HG03460 (cell line): ENCODE data around the gene COQ8A.
"Not testable (repeated sequence)": the region's sequence is repeated elsewhere in the genome, so short reads cannot be mapped to it uniquely, and the experiment has no call there.

ENCODE experiments used
- ATAC-seq: cut with Tn5 transposase; IDR thresholded peaks from one replicate; pipeline ENCODE4 v1.9.1; 2021; ENCODE audit not compliant: unreplicated experiment

The COQ8A gene

DNA sequence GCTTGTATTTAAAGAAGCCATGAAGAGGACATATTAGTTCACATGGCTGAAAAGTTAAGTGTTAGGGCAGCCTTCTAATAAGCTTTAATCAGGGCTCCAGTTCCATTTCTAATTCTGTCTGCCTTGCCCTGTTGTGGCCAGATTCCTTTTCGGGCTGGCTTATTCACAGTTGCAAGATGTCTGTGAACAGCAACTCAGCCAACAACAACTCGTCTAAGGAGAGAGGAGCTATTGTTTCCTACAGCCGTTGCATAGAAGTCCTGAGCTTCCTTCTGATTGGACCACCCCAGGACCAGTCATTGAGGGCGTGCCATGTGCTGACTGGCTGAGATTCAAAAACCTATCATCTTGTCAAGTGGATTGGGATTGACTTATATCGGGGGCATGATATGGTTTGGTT lies 18.6 kb upstream of the COQ8A start:
- no peak for ATAC-seq

DNA sequence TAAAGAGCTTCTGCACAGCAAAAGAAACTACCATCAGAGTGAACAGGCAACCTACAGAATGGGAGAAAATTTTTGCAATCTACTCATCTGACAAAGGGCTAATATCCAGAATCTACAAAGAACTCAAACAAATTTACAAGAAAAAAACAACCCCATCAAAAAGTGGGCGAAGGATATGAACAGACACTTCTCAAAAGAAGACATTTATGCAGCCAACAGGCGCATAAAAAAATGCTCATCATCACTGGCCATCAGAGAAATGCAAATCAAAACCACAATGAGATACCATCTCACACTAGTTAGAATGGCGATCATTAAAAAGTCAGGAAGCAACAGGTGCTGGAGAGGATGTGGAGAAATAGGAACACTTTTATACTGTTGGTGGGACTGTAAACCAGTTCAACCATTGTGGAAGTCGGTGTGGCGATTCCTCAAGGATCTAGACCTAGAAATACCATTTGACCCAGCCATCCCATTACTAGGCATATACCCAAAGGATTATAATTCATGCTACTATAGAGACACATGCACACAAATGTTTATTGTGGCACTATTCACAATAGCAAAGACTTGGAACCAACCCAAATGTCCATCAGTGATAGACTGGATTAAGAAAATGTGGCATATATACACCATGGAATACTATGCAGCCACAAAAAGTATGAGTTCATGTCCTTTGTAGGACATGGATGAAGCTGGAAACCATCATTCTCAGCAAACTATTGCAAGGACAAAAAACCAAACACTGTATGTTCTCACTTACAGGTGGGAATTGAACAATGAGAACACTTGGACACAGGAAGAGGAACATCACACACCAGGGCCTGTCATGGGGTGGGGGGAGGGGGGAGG lies 10.6 kb upstream of the COQ8A start:
- ATAC-seq: not testable (repeated sequence)

DNA sequence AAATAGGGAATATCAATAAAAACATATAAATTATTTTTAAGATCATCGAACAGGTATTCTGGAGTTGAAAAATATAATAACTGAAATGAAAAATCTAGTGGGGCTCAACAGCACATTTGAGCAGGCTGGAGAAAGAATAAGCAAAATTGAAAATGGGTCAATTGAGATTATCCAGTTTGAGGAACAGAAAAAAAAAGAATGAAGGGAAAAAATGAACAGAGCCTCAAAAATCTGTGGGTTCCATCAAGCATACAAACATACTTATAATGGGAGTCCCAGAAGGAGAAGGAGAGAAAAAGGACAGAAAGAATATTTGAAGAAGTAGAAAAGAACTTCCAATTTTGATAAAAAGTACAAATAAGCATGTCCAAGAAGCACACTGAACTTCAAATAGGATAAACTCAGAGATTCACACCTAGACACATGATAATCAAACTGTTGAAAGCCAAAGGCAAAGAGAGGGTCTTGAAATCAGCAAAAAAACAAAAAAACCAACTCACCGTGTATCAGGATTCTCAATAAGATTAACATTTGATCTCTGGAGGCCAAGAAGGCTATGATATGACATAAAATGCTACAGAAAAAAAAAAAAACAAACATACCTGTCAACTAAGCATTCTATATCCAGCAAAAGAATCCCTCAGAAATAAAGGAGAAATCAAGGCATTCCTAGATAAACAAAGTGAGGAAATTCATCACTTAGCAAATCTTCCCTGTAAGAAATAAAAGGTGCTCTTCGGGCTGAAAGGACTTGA lies 5.4 kb upstream of the COQ8A start:
- no peak for ATAC-seq

DNA sequence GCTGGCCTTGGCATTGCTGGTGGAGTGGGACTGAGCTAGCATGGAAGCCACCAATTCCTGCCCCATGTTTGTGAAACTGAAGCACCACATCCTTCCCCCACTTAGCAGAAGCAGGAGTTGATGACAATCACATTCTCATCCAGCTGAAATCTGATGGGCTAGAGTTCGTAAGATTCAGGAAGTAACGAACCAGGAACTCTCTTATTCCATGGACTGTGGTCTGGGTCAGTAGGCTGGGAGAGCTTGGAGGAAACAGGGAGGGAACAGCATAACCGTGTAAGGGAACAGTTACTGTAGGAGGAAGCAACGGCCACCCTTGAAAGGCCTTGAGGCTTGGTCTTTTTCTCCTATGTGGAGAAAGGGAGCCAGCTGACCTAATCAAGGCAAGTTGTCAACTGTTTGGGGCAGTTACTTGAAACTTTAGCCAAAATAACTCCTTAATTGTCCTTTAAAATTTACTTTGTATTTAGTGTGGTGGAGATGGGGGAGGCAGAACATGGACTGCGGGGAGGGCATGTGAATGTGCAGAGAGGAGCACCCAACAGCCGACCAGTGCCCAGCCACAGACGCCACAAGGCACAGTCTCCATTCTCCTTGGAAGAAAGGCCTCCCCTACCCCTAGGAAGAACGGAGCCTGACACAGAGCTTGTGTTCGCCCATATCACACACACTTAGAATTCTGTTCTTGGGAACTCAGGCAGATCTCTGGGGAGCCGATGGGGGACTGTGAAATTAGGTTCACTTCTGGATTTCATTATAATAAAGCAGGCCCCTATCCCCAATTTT lies 2.0 kb upstream of the COQ8A start:
- ATAC-seq: no peak

DNA sequence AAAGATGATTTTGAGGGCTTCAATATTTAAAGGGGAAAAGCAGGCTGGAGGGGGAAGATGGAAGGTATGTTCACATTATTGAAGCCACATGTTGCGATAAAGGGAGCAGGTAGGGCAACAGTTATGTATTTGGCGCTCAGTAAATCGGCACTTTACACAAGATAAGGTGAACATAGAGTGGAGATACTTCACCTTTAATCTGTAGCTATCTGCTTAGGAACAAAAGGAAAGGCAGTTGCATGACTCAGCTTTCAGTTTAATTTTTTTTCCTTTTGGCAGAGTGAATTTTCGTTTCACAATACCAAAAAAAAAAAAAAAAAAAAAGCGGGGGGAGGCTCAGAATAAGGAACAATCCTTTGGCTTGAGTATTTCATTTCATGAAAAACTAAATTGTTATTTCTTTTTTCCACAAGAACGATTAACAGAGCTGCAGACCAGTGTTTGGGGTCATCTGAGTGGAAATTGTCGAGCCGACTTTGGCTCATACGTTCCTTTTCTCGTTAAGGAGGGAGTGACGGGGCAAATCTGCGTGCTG lies 1.1 kb upstream of the COQ8A start:
- no peak for ATAC-seq

DNA sequence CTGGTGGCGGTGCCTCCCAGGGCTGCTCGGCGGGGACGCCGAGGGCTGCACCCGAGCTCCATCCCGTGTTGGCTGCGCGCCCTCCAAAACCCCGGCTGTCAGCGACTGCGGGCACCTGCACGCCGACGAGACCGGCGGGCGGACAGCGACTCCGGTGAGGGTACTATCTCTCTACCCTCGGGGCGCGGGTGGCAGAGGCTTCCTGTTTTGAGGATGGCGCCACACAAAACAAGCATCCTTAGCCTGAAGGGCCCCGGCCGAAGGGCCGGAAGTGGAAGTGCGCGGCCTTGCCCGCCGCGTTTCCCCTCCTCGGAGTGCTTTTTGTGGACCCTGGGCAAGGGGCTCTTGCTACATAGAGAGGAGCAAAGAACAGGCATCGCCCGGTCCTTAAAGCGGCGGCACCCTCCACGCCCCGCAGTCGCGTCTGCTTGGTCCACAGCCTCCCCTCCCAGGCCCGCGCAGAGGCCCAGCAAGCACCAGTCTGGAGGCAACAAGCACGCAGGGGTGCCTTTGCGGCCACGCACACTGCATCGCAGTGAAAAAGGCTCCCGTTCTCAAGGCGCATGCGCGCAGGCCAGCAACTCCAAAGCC lies 561 bp upstream of the COQ8A start:
- peak; percentile 34 for ATAC-seq

DNA sequence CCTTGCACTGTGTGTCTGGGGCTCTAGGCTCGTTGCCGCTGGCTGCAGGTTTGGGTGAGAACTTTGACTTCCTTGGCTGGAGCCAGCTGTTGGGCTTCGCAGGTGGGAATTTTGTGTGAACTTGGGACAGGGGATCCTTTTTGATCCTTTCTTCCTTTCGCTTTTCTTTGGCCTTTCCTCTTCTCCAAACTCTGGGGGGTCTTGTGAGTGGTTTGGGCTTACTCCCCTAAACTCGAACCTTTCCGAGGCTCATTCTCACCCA lies 643 bp downstream of the COQ8A start:
- ATAC-seq: no peak

DNA sequence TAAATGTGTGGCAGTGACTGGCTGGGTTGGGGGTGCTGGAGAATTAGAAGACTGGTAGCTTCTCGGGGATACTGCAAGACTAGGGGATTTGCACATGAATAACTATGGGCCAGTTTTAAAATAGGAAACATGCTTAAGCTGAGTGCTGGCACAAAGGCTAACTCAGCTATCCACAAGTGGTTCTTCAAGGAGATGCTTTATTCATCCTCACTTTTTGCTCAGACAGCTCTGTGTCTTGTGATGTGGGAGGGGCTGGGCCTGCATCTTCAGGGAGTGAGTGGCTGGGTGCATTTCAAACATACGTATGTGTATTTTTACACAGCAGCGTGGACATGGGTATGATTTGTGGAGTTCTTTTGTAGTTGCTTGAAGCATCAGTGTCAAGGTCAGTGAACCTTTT lies 2.3 kb downstream of the COQ8A start:
- ATAC-seq: no peak

DNA sequence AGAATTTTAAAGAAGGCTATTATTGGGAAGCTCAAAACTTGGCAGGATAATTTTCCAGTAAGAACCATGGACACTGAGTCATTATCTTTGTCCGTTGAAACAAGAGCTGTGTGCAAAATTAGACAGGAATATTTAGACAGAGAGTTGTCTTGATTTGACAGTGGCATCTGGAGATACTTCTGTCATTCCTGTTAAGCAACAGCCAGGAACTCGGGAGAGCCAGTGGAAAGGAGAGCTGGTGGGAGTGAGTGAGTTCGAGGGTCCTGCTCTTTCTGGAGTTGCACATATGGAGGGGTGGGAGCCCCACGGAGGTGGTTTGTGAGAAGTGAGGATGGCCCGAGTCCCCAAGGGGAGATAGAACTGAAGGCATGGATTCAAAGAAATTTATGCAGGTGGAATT lies 3.1 kb downstream of the COQ8A start:
- no peak for ATAC-seq

DNA sequence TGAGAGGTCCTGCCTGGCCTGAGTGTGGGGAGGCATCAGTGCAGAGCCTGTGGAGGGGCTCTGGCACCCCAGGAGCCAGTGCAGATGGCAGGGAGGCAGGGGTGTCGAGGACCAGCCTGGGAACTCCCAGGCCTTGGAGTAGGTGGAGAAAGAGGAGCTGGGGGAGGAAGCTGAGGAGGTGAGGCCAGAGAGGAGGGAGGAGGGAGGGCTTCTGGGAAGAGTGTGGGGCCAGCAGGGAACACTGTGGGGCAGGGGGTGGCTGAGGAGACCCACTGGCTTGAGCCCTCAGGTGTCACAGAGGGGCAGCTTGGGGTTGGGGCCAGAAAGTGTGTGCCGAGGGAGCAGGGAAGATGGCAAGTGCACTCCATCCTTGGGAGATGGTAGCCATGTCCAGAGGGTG lies 3.8 kb downstream of the COQ8A start:
- no peak for ATAC-seq

DNA sequence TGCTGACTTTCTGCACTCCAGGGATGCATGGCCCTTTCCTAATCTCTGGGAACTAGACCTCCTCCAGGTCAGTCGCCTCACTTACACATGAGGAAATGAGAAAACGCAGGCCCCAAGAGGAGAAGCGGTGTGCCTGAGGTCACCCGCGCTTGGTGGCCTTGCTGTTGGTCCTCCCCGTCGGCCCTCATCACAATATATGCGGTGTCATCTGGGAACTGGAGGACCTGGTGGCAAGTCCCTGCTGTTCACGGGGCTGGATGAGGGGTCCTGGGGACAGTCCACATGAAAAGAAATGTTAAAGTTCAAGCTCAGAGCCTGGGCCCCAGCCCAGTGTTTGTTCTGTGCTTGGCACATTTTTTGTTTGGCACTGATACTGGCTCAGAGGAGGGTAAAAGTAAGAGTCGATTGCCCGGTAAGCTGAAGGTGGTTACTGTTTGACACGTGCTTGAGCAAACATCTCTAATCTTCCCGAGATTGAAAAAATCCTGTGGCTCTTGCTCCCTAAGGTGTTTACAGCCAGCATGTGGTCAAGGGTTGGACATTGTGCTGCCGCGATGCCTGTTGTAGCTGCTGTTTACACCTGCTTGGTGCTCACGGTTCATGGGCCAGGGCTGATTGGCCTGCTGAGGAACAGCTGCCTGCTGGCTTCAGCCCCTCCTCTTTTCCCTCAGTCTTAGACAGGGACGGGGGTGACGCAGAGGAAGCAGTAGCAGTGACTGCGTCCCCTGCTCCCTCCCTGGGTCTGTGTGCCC lies 5.2 kb downstream of the COQ8A start:
- ATAC-seq: no peak

DNA sequence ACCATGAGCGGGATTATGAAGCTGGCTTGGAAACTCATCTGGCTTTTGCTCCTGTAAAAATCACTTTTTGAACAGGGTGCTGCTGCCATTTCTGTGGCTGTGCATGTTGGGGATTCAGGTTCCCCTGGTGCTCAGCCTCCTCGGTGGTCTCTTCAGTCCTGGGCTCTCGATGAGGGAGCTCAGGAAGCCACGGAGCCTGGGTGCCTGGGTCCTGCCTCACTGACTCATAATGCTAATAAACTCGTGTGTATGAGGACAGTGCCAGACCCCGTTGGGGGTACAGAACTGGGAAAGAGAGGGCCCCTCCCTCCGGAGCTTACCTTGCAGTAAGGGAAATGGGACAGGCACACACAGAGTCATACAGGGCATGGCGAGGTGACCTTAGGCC lies 5.8 kb downstream of the COQ8A start:
- no peak for ATAC-seq

DNA sequence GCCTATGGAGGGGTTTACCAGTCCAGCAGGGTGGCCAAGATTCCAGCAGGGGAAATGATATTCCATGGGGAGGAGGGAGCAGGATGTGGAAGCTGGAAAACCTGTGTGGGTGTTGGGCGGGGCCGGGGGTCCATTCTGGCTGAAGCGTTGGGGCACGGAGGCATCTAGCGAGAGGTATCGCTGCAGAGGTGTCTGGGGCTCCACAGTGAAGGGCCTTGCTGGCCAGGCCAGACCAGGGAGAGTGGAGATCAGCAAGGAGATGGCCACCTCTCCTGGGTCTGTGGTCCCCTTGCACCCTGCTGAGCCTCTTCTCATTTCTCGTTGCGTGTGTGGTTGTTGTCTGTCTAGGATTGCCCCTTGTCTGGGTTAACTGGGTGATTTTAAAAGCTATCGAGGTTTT lies 6.2 kb downstream of the COQ8A start:
- ATAC-seq: no peak

DNA sequence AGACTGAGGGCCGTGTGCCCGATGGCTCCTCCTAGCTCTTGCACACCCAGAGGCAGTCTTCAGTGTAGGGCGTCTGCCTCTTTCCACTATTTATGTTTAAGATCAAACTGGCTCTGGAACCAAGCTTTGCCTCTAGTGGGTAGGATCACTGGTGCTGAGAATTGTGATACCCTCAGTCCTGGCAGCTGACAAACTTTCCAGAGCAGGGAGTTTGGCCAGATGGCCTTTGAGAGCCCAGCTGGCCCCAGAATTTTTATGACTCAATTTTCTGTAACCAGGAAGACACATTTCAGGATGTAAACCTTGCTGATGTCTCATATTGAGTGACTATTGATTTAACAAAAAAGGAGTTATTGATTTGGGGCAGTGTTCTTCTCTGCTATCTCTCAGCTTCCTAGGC lies 6.7 kb downstream of the COQ8A start:
- ATAC-seq: no peak

DNA sequence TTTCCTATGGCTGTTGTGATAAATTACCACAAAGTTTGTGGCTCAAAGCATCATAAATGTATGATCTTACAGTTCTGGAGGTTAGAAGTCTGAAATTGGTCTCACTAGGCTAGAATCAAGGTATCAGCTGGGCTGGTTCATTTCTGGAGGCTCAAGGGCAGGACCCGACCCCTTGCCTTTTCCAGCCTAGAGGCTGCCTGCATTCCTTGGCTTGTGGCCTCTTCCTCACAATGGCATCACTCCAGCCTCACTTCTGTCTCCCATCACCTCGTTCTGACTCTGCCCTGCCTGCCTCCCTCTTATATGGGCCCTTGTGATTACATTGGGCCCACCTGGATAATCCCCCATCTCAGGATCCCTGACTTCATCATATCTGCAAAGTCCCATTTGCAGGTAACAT lies 8.0 kb downstream of the COQ8A start:
- no peak for ATAC-seq

DNA sequence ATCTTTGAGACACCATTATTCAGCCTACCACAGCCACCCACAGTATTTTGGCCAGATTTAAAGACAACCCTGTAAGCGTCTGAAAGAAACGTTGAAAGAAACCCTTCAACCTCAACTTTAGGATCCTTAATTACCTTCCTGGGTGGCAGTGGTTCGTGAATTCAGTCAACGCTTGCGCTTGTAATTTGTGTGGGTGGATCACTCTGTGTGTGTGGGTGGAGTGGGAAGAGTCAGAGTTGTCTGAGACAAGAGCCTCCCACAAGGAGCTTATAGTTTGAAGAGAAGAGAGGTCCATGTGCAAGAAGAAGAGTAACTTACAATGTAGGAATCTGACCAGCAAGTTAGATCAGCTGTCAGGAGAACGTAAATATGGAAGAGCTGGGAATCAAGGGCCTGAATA lies 8.4 kb downstream of the COQ8A start:
- ATAC-seq: no peak

DNA sequence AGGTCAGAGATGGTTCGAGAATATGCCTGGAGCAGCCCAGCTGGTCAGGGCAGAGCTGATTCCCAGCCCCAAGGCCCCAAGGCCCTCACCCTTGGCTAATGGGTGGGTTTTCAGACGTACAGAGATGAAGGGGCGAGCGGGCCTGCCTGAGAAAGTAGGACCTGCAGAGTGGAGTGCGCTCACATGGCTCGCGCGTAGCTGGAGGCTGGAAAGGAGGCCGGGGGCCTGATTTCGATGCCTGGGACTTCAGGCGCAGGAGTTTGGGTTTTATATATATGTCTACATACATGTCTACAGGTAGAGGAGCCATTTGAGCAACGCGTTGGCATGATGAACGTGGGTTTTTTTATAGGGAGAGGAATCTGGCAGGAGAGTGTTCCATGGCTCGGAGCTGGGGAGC lies 8.9 kb downstream of the COQ8A start:
- ATAC-seq: no peak

DNA sequence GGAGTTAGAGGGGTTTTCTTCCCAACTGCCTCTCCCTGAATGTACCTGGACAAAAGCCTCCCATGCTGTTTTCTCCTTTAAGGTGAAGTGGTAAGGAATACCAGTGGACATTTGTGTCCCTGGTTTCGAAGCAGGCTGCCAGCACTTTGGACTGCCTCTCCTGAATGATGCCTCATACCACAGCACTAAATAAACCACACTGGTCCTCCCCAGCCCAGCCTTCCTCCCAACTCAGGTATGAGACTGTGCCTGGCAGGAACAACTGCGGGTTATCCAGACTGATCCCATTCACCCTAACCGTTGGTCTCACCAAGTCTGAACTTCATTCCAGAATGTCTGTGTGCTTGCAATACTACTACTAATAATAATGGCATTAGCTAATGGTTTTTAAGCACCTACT lies 9.3 kb downstream of the COQ8A start:
- no peak for ATAC-seq

DNA sequence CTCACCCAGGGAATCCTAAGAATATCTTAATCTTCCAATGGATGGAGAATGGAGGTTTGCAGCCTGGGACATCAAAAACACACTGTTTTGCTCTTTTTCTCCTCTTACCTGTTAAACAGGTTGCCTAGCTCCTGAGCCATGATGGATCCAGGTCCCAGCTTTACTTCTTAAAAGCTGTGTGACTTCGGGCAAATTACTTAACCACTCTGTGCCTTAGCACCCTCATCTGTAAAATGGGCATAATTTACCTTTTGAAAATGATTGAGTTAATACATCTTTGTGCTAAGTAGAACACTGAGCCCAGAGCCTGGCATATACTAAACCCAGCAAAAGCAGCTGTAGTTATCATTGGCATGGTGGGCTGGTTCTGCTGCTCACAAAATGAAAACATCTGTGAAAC lies 10.2 kb downstream of the COQ8A start:
- no peak for ATAC-seq

DNA sequence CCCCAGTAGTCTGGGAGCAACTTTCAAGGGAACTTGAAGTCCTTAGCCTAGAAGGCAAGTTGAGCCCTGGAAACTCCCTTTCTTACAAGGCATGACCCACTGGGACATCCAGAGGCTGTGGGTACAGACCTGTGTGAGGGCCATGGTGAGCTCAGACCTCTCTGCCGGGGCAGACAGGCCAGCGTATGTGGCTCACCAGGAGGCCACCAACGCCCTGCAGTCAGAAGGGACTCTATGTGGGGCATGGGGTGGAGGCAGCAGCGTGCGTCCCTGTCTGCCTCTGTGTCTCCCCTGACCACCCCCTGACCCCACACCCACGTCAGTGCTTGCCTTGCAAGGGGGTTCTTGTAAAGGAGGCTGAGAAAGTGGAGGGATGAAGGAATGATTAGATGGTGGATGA lies 10.8 kb downstream of the COQ8A start:
- ATAC-seq: no peak
